Muscle of leg (tissue), 11 donors: ENCODE results near the gene ALX3. TPM values are rescaled to one million over a fixed set of nuclear protein-coding genes. Genes with fewer than 3 reads are reported as not detected.

Experiments
- DNase-seq: peaks from one replicate; pipeline ENCODE4 v3.0.0; 2013
- H3K27ac ChIP-seq: one replicate; pipeline ENCODE4 v1.5.1; 2013; ENCODE audit warnings: mild to moderate bottlenecking, low read length, control low read depth
- H3K27me3 ChIP-seq: one replicate; pipeline ENCODE4 v1.6.1; 2013; ENCODE audit warnings: low read length; ENCODE audit not compliant: control insufficient read depth, insufficient read depth
- H3K36me3 ChIP-seq: one replicate; pipeline ENCODE4 v1.6.1; 2013; ENCODE audit warnings: low read length; ENCODE audit not compliant: control insufficient read depth, insufficient read depth
- H3K4me1 ChIP-seq: one replicate; pipeline ENCODE4 v1.6.1; 2013; ENCODE audit warnings: low read length; ENCODE audit not compliant: control insufficient read depth, insufficient read depth
- H3K4me3 ChIP-seq: one replicate; pipeline ENCODE4 v1.5.1; 2013; ENCODE audit warnings: low read length, control low read depth
- H3K9me3 ChIP-seq: replicated peaks from 2 replicates; pipeline ENCODE4 v1.6.1; 2013; ENCODE audit warnings: low read depth, low read length; ENCODE audit not compliant: control insufficient read depth
- WGBS: methylation state at CpG from one replicate; pipeline ENCODE4 v1.1.5; 2013; ENCODE audit warnings: missing lambda C conversion rate; ENCODE audit not compliant: insufficient coverage; 5-methylcytosine and 5-hydroxymethylcytosine counted together
- polyA plus RNA-seq, 8 donors: library from polyadenylated mRNA; unstranded; fragments of 120-200 nt; gene quantifications; one replicate each; pipeline versions ENCODE4 v1.2.1 to v1.2.3, GENCODE V29; 2013; ENCODE audit warnings: inconsistent platforms in 1 of 8, low replicate concordance in 1 of 8; ENCODE audit not compliant: insufficient read length in 8 of 8, insufficient read depth in 1 of 8
- total RNA-seq: library from RNA; stranded (reverse); fragments of 120-200 nt; gene quantifications from one replicate; pipeline ENCODE4 v1.2.4, GENCODE V29; 2013

Gene ALX3
- total and polyA plus RNA-seq, 9 donors: not detected

GRCh38 chr1:110065841-110066240 is 4.6 kb downstream of the ALX3 start:
- H3K4me1 ChIP-seq: peaks cover 28% of the 10 kb centered on the region
- 76% methylated on average over 4 of the region's 5 CpGs for WGBS
- H3K27ac ChIP-seq: no peak overlapping the region
- DNase-seq: no peak
- H3K27me3 ChIP-seq: peaks cover 58% of the 10 kb centered on the region
- H3K36me3 ChIP-seq: peaks cover 15% of the 10 kb centered on the region
- no peak overlapping the region for H3K4me3 ChIP-seq
- H3K9me3 ChIP-seq: no peaks in the 10 kb centered on the region

GRCh38 chr1:110064576-110065337 is 5.7 kb downstream of the ALX3 start:
- 73% methylated on average over 14 of the region's 18 CpGs for WGBS
- H3K36me3 ChIP-seq: peaks cover 22% of the 10 kb centered on the region

GRCh38 chr1:110063781-110064180 is 6.7 kb downstream of the ALX3 start:
- peaks cover 26% of the 10 kb centered on the region for H3K36me3 ChIP-seq
- WGBS: no CpG with 5 or more reads among the region's 4 CpGs
- H3K27ac ChIP-seq: no peak overlapping the region
- no peaks in the 10 kb centered on the region for H3K9me3 ChIP-seq
- DNase-seq: no peak
- H3K27me3 ChIP-seq: peaks cover 41% of the 10 kb centered on the region
- H3K4me3 ChIP-seq: no peak overlapping the region
- H3K4me1 ChIP-seq: peaks cover 19% of the 10 kb centered on the region

More at GRCh38 chr1:110064576-110065337, 5.7 kb downstream of the ALX3 start:
- Histone ChIP-seq H3K4me1 (peaks cover 25% of the 10 kb centered on the region), H3K27me3 (peaks cover 50% of the 10 kb centered on the region), H3K9me3 (no peaks in the 10 kb centered on the region), H3K27ac (no peak overlapping the region), H3K4me3 (no peak overlapping the region)
- no peak for DNase-seq

- no peak for DNase-seq
- H3K4me3 ChIP-seq: no peak overlapping the region
- peaks cover 29% of the 10 kb centered on the region for H3K27me3 ChIP-seq
- H3K27ac ChIP-seq: no peak overlapping the region
- H3K4me1 ChIP-seq: peaks cover 10% of the 10 kb centered on the region
- no CpG with 5 or more reads among the region's 2 CpGs for WGBS
- no peaks in the 10 kb centered on the region for H3K9me3 ChIP-seq
- H3K36me3 ChIP-seq: peaks cover 35% of the 10 kb centered on the region
These were observed 7.9 kb downstream of the ALX3 start for GRCh38 chr1:110062612-110063011.

DNA sequence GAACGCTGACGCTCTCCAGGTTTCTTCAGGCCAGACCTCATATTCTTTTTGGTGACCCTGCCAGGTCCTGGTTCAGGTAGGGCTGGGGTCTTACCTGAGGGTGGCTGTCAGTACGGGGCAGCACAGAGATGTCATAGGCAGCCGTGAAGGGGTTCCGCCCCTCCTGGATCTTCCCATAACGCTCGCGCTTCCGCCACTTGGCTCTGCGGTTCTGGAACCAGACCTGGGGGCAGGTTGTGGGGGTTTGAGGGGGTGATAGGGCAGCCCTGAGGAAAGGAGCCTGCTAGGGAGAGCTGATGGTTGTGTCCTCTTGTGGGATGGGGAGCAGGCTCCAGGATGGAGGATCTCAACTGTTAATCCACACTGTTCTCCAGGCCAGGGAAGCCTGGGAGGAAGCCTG is 9.1 kb downstream of the ALX3 start:
- WGBS: 95% methylated on average over 6 of the region's 10 CpGs
- no peak for DNase-seq
- no peak overlapping the region for H3K27ac ChIP-seq
- H3K4me1 ChIP-seq: peaks cover 9% of the 10 kb centered on the region
- H3K27me3 ChIP-seq: peaks cover 17% of the 10 kb centered on the region
- peaks cover 46% of the 10 kb centered on the region for H3K36me3 ChIP-seq
- no peaks in the 10 kb centered on the region for H3K9me3 ChIP-seq
- H3K4me3 ChIP-seq: no peak overlapping the region

DNA sequence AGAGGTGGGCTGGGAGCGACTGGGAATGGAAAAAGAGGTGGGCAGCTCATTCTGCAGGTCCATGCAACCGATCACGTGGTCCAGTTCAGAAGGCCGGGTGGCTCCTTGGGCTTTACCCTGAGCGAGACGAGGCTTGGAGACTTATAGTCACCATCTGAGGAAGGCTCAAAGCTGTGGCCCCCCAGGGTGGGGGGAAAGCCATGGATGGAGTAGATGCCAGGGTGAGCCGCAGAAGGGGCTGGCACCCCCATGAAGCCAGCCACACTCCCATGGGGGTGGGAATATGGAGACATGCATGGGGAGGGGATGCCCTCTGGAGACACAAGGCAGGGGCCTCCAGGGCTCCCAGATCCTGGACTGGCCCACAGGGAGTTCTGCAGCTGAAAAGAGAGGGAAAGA is 9.8 kb downstream of the ALX3 start:
- peaks cover 53% of the 10 kb centered on the region for H3K36me3 ChIP-seq
- 97% methylated on average over 6 of the region's 7 CpGs for WGBS

GRCh38 chr1:110060034-110060661 is 10.3 kb downstream of the ALX3 start:
- Histone ChIP-seq H3K36me3 (peaks cover 58% of the 10 kb centered on the region), H3K4me3 (no peak overlapping the region), H3K27me3 (peaks cover 8% of the 10 kb centered on the region), H3K27ac (no peak overlapping the region), H3K9me3 (no peaks in the 10 kb centered on the region), H3K4me1 (peaks cover 9% of the 10 kb centered on the region)
- no peak for DNase-seq
- WGBS: 69% methylated on average over 2 of the region's 9 CpGs

More for the DNA sequence above, 9.8 kb downstream of the ALX3 start:
- no peak for DNase-seq
- no peaks in the 10 kb centered on the region for H3K9me3 ChIP-seq
- peaks cover 9% of the 10 kb centered on the region for H3K4me1 ChIP-seq
- H3K27ac ChIP-seq: no peak overlapping the region
- peaks cover 13% of the 10 kb centered on the region for H3K27me3 ChIP-seq
- H3K4me3 ChIP-seq: no peak overlapping the region

GRCh38 chr1:110059133-110059863 is 11.2 kb downstream of the ALX3 start:
- Histone ChIP-seq H3K4me3 (no peak overlapping the region), H3K27me3 (peaks cover 4% of the 10 kb centered on the region), H3K27ac (no peak overlapping the region), H3K36me3 (peaks cover 67% of the 10 kb centered on the region), H3K4me1 (peaks cover 9% of the 10 kb centered on the region), H3K9me3 (no peaks in the 10 kb centered on the region)
- DNase-seq: no peak
- 54% methylated on average over 5 of the region's 6 CpGs for WGBS

DNA sequence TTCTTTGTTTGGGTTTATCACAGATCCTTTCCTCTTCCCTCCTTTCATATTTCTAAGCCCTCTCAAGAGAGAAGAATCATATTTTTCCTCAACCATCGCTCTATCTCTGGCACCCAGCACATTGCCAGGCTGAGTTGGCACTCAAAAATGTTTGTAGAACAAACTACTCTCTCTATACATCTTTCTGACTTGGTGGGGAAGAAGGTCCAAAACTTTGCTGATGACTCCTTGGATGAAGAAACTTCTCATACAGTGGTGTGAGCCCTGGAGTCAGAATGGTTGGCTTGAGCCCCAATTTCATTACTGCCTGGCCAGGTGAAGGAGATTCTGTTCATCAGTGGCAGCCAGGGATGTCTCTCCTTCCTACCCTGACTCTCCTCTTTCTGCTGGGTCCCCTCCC is 11.9 kb downstream of the ALX3 start:
- Histone ChIP-seq H3K36me3 (peaks cover 72% of the 10 kb centered on the region), H3K4me3 (no peak overlapping the region), H3K9me3 (no peaks in the 10 kb centered on the region), H3K4me1 (peaks cover 9% of the 10 kb centered on the region), H3K27me3 (no peaks in the 10 kb centered on the region), H3K27ac (no peak overlapping the region)
- no peak for DNase-seq
- no CpG with 5 or more reads among the region's 1 CpG for WGBS

DNA sequence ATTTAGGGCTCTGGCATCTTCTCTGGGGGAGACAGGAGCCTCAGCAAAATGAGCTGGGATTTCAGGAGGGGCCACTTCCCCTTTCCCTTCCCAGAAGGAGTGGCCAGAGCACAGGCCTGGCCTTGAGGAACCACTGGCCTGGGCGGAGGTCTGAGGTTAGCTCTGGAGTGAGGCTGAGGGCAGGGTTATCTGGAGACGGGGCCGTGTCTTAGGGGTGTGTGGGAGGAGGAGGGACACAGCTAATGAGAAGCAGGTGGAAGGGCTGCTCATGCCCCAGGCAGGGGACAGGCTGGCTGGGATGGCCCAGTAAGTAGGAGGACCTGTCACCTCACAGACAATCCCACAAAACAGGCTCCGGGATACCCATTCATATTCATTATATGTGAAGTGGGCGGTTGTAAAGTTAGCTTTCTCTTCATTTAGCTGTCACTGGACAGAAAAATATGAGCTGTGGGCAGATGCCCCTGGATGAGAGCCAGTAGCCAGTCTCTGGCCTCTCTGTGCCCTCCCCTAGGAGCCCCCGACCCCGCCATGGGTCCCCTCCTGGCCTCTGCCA is 12.4 kb downstream of the ALX3 start:
- Histone ChIP-seq H3K9me3 (no peaks in the 10 kb centered on the region), H3K27me3 (no peaks in the 10 kb centered on the region), H3K4me1 (peaks cover 6% of the 10 kb centered on the region), H3K36me3 (peaks cover 77% of the 10 kb centered on the region), H3K4me3 (no peak overlapping the region), H3K27ac (no peak overlapping the region)
- WGBS: 39% methylated on average over 4 of the region's 7 CpGs
- DNase-seq: no peak
